ENCODE results near the gene ANKRD22.

Gene ANKRD22

DNA sequence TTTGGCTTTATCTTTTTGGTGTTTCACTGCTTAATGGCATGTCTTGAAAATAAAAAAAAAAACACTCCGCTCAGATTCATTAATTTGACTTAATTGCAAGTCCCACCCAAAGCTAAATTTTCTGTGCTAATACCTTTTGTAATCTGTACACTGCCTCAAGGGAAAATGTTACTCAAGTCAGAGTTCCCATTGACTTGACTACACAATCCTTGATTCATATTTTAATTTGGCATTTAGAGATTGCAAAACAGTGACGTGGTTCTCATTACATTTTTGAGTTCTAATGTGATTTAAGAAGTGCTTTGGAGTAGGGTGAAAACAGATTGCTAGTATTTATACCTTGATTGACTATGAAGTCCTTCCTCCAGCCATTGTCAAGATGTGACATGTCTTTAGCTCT is 70.4 kb downstream of the ANKRD22 start:
- Histone ChIP-seq H3K27me3 (replicated peaks; ENCODE audit: control insufficient read depth, insufficient read depth, low read length) (no peaks in the 10 kb centered on the region), H3K4me3 (replicated peaks; ENCODE audit: low read depth, low read length) (no peak overlapping the region), H3K36me3 (ENCODE audit: control insufficient read depth, insufficient read depth, low read length) (no peaks in the 10 kb centered on the region)
- TF ChIP-seq, protein P1, sequence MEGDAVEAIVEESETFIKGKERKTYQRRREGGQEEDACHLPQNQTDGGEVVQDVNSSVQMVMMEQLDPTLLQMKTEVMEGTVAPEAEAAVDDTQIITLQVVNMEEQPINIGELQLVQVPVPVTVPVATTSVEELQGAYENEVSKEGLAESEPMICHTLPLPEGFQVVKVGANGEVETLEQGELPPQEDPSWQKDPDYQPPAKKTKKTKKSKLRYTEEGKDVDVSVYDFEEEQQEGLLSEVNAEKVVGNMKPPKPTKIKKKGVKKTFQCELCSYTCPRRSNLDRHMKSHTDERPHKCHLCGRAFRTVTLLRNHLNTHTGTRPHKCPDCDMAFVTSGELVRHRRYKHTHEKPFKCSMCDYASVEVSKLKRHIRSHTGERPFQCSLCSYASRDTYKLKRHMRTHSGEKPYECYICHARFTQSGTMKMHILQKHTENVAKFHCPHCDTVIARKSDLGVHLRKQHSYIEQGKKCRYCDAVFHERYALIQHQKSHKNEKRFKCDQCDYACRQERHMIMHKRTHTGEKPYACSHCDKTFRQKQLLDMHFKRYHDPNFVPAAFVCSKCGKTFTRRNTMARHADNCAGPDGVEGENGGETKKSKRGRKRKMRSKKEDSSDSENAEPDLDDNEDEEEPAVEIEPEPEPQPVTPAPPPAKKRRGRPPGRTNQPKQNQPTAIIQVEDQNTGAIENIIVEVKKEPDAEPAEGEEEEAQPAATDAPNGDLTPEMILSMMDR (IDR thresholded peaks at IDR 0.05; ENCODE audit: insufficient read depth, low read length, poor library complexity, severe bottlenecking) = no peak
- DNase-seq (ENCODE audit: extremely low read depth, insufficient read length) = no peak

Measured in GM06990 (cell line).